NK-92 treated with Interleukin-12 subunit alpha and Interleukin-12 subunit beta, amount 100 ng/mL, for 24 hours (cell line): ENCODE data around the gene HOXB1.

Source experiments
- DNase-seq: peaks from one replicate; lab custom pipeline; 2025; lab: John Stamatoyannopoulos, UW

Gene HOXB1

DNA sequence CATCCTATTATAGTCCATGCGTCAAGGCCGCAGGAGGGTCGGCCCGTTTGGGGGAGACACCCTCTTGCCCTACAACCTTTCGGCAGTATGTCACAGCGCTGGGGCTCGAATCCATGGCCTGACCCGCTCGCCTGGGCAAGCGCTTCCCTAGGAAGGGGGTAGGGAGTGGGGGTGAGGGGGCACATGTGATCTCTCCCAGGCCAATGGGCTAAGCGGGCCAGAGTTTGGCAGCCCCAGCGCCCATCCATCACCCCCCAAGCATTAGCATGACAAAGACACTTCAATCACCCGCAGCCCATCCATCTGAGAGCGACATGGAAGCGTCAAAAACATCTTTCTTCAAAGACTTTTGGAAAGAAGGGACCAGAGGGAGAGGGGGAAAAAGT is at the start of gene HOXB1:
HOXB1 (minus strand) TSS at position 125 of the 386 bp plus-strand sequence; CDS start at position 18, 107 bp downstream.
- no peak for DNase-seq

DNA sequence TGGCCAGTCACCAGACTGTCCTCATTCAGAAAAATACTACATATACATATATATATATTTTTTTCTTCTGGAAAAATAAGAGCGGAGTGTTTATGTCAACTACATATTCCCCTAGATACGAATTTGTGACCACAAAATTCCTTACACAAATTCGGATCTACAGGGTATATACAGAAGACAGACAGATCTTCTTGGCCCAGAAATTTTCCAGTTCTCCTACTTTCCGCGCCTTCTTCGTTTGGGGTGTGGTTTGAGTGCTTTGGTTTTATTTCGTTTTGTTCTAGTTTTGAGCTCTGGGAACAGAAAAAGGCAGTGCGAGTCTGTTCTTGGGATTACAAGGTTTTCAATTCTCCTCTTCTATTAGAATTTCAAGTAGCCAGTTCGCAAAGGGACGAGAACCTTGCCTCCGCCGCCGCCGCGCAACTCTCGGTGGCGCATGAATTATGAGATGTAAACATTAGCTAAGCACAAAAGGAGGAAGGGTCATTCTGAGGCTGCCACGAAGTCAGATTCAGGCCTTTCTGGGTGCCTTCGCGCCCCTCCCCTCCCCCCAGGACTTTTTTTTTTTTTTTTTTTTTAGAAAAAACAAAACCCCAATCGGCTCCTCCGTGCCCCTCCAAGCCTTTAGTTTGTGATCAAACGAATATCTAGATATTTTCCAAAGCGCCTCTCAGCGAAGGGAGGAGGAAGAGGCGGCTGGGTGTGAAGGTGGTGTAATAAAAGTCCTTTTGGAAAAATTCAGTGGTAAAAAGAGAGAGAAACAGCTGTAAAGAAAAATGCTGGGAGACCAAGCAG is 49.1 kb upstream of the HOXB1 start:
- no peak for DNase-seq

DNA sequence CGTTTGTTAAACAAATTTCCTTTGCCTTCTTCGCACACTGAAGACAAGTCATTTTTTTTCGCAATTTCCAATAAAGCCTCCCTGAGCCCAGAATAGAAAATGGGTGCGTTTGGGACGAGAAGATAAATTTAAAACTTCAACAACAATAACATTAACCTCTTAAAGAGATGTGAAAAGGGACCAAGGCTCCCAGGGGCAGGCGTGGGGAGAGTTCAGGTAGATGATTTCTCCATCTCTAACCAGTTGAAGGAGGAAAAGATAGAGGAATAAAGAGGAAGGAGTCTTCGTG is 48.6 kb upstream of the HOXB1 start:
- no peak for DNase-seq

DNA sequence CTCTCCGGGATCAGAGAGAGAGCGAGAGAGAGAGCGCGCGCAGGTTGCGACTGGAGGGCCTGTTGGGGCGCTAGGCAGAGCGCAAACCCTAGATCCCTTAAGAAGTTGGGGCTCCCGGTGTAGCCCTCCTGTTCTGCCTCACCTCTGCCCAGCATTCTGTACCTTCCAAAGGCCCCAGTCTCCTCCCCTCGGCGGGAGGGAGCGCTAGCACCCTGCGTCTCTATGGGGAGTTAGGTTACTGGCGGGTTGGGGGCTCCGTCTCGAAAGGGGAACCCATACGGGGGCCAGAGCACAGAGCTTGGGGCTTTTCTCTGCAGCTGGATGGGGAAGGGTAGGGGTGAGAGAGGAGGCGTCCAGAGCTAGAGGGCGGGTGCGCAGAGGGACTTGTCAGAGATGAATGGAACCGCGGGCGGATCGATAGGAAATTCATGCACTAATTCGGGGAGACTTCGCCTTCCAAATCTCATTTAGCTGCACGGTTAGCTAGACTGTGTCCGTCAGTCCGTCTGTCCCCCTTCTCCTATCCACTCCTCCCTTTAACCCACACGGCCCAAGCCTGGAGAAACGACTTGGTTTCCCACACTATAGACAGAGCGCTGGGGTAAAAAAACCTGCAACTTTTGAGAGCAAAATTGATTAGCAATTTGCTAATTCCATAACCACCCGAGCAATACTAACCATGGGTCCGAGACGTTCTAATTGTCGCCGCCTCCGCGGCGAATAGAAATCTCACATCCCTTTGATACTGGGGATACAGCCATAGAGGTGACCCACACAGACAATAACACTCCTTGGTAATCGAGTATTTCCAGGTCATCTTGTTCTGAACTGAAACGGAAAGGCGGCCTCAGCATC is 48.0 kb upstream of the HOXB1 start:
- no peak for DNase-seq

DNA sequence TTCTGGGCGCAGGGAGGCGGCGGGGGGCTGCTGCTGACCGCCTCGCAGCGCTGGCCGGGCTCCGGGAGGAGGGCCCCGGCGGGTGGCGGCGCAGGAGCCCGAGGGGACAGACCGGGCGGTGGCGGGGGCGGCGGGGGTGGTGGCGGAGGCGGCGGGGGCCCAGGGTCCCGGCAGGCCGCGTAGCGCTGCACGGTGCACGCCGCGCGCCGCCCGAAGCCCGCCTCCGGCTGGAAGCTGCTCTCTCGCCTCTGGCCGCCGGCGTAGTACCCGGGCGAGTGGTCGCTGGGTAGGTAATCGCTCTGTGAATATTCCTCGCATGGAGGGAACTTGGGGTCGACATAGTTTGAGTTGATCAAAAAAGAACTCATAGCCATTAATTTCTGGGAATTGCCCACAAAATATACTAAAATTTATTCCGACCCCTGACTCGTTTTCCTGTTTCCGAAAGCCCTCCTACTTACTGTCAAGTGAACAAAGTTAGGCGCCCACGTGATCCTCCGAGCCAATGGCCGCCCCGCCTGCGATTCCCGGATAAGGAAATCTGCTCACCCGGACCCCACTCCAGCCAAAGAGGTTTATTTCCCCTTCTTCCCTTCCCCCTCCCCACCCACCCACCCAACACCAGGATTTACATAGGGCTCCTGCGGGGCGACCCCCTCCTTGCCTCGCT is 47.3 kb upstream of the HOXB1 start, which contains the start of gene HOXB4:
HOXB4 (minus strand) TSS at position 405 of the 670 bp plus-strand sequence; CDS start at position 374, 31 bp downstream.
- DNase-seq = peak; percentile 73

DNA sequence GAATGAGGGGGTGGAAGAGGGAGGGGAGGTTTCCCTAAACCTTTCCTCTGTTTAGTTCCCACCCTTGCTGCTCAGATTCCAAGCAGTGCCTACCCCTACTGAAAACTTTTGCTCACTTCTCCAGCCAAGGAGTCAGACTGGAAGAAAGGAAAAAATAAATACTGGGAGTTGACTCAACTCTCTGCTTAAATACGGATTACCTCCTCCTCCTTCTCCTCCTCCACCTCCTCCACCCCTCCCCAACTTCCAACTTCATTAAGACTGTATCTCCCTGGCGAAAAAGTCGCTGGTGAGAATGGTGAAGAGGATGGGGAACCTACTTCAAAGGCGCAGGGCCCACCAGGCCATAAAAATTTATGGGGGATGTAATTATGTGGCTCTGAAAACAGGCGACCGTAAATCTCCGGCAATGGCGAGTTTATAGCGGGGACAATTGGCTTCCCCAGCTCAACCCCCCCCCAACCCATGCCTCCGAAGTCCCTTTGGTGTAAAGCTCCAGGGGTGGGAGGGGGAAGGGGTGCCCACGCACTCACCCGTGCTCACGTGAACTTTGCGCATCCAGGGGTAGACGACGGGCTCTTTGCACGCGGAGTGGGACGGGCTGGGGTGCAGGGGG is 46.6 kb upstream of the HOXB1 start:
- peak; percentile 59 for DNase-seq

DNA sequence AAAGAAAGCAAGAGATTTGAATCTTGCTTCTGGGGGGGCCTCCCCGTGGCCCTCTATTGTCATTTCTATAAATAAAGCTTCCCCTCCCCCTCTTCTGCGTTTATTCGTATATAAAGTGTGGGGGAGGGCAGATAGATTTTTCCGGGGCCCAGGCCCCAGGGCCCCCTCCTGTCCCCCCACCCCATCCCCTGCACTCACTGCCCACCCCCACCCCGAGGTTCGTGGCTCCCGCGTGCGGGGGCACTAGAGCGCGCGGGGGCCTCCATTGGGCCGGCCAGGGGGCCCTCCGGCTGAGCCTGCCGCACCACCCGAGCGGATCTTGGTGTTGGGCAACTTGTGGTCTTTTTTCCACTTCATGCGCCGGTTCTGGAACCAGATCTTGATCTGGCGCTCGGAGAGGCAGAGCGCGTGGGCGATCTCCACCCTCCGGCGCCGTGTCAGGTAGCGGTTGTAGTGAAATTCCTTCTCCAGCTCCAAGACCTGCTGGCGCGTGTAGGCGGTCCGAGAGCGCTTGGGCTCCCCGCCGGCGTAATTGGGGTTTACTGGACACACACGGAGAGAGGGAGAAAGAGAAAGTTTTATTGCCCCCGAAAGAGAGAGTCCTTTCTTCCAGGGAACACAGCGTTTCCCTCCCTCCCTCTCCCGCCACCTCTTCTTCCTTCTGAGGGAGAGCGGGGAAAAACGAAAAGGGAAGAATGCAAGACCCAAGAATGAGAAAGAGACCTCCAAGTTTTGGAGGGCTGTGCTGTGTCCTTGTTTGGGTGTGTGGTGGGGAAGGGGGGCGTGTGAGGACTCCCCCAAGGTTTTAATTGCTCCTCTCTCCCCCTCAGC is 45.9 kb upstream of the HOXB1 start:
- no peak for DNase-seq

DNA sequence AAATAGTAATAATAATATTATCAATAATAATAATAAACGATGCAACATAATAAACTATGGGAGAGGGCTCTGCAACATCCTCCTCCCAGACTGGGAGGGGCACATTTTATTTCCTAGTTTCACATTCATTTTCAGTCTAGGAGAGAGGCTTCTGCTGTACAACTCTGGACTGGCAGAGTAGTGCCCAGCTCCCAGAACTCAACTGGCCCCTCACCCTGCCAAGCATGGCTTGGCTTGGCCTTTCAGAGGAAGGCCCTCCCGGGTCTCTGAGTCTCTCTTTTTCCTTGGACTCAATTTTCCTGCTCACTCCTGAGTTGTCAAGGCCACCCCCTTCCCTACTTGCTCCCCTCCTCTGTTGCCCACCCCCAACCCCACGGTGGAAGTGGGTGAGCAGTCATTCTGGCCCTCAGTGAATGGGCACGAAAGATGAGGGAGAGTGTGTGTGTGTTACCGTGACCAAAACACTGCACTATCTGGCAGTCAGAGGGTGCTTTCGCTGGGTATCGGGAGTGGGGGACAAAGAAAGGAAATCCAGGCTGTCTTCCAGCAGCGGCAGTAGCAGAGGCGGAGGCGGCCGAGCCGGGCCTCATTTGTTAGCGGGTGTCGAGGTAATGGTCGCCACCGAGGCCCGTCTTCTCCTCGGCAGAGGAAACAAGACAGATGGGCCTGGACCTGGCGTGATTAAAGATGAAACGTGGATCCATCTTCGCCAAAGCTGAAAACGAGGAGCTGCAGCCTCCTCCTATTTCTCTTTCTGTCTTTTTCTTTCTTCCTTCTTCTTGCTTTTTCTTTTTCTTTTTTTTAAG is 45.1 kb upstream of the HOXB1 start:
- DNase-seq = no peak

DNA sequence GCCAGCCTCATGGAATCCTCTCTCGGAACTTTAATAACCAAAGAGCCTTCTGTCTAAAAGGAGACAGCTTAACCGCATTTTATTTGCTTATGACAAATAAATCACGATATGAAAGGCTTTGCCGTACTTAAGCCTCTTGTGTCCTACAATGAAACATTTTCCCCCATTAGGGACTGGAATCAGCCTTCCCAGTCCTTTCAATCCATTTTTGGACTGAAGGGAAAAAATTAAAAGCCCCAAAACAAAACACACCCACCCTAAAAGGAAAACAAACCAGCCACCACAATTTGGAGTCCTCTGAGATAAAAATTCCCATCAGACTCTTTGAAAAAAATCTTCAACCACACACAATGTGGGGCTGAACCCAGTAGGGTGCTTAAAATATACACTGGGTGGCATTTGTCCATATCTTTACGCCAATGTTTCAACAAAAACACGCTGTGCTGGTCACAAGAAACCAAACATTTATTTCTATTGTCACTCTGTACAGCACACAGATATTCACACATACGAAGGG is 44.3 kb upstream of the HOXB1 start:
- DNase-seq = no peak

DNA sequence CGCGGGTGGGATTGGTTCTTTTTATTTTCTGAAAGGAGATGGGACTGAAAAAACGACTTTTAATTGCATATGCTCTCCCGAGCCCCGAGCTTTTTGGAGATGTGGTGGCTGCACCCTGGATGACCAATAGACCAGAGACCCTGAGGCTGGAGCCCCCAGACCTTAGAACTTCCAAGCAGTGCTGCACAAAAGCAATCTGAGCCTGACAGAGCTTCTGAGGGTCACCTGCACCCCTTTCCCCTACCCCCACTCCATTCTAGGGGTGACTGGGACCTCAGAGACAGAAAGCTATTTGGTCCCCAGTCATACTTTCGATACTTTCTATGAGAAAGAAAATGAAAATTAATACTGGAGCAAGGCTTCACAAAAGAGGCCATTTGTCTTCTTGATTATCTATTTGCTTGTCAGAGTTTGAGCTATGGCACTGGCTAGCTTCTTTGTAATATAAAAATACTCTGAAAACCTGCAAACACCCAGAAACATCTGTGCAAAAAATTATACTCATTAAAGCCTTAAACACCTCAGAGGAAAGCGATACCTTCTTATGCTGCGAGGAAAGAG is 43.8 kb upstream of the HOXB1 start:
- no peak for DNase-seq

DNA sequence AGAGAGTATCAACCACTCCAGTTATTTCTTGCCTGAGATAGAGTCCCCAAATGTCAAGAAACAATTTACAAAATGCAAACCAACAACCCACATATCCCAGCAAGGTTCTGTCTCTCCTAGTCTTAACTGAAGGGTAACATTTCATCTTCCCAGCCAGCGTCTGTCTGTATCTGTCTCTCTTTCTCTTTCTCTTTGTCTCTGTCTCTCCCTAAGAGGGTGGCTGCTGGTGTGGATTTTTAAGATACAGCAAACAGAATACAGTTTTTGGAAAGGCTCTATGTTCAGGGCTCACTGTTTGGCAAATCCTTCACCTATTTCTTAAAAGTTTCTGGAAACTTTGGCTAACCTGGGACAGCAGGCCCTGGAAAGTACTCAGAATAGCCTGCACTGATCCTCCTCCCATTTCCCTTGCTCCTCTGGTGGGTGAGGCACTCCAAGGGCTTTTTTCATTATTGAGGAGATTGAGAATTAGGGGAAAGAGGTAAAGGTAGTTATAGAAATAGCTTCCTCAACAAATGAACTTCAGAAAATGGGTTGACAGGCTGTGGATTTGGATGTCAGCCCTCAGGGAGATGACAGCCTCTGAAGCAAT is 41.1 kb upstream of the HOXB1 start:
- no peak for DNase-seq

DNA sequence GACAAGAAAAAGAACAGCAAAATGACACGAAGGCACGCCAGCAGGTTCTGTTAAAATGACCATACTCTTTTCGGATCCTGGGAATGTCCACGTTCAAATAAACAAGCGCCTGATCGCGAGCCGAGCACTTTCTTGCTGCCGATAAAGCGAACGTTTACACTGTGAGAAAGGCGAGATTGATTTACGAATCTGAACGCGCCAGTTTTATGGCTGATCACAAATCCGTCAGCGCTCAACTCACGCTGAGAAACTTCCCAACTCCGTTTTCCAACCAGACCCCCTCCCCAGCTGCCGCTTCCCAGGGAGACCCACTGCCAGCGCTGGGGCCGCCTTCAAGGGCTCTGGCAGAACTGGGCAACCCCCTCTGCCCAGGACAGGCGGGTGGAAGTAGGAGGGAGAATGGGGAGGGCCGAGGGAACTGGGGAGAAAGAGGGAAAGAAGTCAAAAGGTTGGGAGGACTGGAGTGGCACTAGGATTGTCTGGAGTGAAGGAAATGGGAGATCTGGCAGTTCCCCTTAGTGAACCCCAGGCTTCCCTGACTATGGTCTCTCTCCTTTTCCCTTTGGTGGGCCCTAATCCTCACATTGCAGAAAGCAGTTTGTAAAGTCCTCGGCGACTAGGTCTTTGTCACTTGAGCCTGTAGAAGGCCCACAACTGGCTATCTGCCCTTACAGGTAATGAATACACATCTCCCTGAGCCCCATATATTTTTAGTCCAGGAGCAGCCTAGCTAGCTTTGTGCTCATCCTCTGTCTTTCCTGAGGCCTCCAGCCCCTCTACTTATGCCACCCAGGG is 40.4 kb upstream of the HOXB1 start:
- no peak for DNase-seq

DNA sequence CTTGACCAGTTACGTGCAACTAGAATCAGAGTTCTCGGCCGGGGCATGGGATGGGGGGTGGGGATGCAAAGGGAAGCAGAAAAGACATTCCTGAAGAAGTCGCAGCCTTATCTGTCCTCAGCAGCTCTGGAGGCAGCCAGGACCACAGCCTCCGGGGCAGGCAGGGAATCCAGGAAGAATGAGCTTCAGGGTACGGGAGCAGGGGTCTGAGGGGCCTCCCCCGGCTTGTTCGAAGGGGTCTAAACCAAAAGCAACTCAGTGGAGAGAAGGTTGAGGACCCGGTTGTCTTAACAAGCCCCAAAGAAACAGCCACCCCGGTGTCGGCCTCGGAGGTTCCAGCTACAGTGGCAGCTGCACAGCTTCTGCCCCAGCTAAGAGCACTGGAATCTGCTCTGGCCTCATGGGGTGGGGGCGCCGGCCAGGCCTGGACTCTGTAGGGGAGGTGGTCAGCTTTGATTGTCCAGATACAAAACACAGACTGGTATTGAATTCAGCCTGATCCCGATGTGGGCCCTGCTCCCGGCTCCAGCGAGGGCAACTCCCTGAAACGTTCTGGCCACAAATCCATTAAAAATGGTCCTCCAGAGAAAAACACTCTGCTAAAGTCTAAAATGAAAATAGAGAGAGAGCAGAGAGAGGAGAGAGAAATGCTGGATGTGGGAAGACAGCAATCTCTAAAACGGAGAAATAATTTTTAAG is 39.7 kb upstream of the HOXB1 start:
- DNase-seq = no peak

DNA sequence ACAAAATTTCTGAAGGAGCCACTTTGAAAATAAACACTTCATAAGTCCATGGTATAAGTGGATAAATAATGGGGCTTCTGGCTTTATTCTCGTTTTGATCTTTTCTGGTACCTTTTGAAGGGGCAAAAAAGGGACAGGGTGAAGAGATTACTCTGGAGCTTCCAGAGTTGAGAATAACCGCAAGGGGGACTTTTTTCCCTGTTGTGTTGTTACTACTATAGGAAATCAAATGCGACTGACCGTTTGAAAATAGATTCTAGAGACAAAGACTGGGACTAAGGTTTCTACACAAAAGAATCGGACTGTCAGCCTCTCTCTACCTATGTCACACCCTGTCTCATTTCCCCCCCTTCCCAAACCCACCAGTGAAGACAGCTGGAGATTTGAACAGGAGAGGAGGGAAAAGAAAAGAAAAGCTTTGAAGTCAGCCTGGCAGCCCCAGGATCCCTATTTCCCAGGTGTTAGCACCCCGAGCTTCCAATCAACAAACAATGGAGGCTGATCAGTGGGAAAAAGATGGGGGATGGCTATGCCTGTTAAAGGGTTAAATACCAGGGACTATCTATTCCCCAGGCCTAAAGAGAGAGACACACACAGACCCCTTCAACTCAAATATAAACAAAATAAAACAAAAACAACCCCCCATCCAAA is 39.0 kb upstream of the HOXB1 start:
- no peak for DNase-seq

DNA sequence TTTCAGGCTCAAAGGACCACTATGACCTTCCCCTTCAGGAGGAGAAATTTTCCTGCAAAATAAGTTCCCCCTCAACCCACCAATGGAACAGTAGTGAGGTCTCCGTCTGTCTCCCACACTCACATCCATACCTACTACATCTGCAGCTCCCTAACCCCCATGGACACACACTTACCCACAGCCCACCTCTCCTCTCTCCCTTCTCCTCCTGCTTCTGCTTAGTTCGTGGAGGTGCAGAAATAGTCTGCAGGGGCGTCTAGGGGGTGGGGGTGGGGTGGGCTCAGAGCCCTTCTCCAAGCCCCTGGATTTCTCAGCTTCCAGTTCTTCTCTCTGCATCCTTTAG is 38.4 kb upstream of the HOXB1 start:
- no peak for DNase-seq

DNA sequence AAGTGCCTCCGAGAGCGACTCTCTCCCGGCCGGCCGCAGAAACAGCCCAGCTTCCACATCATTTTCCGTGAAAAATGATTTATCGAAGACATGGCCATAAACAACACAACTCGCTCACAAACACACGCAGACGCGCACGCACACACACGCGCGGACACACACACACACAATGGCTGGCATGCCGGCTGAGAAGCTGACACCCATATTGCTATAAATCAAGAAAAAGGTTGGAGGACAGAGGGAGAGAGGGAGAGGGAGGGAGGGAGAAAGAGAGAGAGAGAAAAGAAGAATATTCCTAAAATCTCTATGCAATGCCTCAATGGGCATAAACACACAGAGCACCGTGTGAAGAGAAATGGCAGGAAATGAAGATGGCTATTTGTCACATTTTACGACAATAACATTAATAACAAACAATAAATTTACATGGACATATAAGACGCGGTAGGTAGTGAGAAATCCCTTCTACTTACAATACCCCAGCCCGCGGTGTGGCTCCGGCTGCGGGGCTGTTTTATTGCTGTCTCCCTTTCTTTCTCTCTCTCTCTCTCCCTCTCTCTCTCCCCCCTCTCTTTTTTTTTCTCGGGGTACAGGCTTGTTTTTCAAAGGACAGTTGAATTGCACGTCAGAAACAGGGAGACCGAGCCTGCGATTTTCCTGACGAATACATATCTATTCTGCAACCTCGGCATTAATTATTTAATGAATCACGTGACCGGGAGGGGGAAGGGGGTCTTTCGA is 37.9 kb upstream of the HOXB1 start:
- no peak for DNase-seq
